ENCODE data around the gene SLC25A13. TPM values are rescaled to one million over a fixed set of nuclear protein-coding genes. Genes with fewer than 3 reads are reported as not detected.

Gene SLC25A13
- polyA plus RNA-seq, 1 of the 3 experiments (the other 2 are of a cell fraction) = 16.0 TPM

DNA sequence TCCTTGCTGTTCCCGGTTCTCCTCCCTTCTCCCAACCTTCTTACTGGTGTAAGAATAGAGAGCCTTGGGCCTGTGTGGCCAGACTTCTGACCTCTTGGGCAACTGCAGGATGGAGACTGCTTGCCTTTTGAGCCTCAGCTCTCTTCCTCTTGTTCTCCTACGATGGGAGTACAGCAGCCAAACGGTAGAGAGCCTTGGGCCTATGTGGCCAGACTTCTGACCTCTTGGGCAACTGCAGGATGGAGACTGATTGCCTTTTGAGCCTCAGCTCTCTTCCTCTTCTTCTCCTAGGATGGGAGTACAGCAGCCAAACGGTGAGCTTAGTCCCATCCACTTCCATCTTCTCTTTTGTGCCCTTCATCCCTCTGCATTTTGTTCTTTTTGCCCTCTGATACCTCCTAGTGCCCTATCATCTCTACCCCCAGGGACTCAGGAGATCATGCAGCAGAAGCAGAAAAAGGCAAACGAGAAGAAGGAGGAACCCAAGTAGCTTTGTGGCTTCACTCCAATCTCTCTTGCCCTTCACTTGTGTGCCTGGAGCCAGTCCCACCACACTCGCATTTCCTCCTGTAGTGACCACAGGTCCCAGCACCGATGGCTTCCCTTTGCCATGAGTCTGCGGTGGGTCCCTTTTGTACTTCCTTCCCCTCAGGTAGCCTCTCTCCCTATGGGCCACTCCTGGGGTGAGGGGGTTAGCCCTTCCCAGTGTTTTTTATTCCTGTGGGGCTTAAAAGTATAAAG is 15.3 kb downstream of the SLC25A13 start:
- Histone ChIP-seq H3K36me3 (replicated peaks in 1 of 2; ENCODE audit: control insufficient read depth in 1 of 2, insufficient read depth in 2 of 2, low read length in 1 of 2) (peaks cover 0 to 4% of the 10 kb centered on the region in 2 experiments), H3K9me3 (no peaks in the 10 kb centered on the region)
- no peak for TF ChIP-seq RCOR1 (IDR thresholded peaks at IDR 0.05; ENCODE audit: low read length)
- TF ChIP-seq JUND (IDR thresholded peaks at IDR 0.05) = no peak
- no peak for TF ChIP-seq FOSL2 (IDR thresholded peaks at IDR 0.05; ENCODE audit: borderline replicate concordance, low read depth)
- no peak for TF ChIP-seq NRF1 (IDR thresholded peaks at IDR 0.05; ENCODE audit: low read depth, low read length)
- TF ChIP-seq REST (IDR thresholded peaks at IDR 0.05; ENCODE audit: low read depth, low read length) = no peak
- TF ChIP-seq, protein P1, sequence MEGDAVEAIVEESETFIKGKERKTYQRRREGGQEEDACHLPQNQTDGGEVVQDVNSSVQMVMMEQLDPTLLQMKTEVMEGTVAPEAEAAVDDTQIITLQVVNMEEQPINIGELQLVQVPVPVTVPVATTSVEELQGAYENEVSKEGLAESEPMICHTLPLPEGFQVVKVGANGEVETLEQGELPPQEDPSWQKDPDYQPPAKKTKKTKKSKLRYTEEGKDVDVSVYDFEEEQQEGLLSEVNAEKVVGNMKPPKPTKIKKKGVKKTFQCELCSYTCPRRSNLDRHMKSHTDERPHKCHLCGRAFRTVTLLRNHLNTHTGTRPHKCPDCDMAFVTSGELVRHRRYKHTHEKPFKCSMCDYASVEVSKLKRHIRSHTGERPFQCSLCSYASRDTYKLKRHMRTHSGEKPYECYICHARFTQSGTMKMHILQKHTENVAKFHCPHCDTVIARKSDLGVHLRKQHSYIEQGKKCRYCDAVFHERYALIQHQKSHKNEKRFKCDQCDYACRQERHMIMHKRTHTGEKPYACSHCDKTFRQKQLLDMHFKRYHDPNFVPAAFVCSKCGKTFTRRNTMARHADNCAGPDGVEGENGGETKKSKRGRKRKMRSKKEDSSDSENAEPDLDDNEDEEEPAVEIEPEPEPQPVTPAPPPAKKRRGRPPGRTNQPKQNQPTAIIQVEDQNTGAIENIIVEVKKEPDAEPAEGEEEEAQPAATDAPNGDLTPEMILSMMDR (IDR thresholded peaks at IDR 0.05) = no peak
- no peak for TF ChIP-seq EZH2phosphoT487 (IDR thresholded peaks at IDR 0.05; ENCODE audit: borderline replicate concordance, low read depth)

GRCh38 chr7:96305915-96306314 is 16.0 kb downstream of the SLC25A13 start:
- peaks cover 47% of the 10 kb centered on the region; the same call in 1 of the 2 replicates for H3K79me2 ChIP-seq (ENCODE audit: insufficient read depth)
- TF ChIP-seq TCF12 (IDR thresholded peaks at IDR 0.05) (no peak), YY1 (IDR thresholded peaks at IDR 0.05; ENCODE audit: low read depth) (no peak), GATA2 (CRISPR knock-in tag; IDR thresholded peaks at IDR 0.05) (no peak), FOSL2 (IDR thresholded peaks at IDR 0.05; ENCODE audit: borderline replicate concordance, low read depth) (no peak), MXI1 (IDR thresholded peaks at IDR 0.05; ENCODE audit: low read depth, low read length) (no peak), RCOR1 (IDR thresholded peaks at IDR 0.05; ENCODE audit: low read length) (no peak), POLR2AphosphoS5 (IDR thresholded peaks at IDR 0.05; ENCODE audit: low read depth, low read length) (no peak), FOXJ3 (CRISPR knock-in tag; IDR thresholded peaks at IDR 0.05) (no peak), EZH2phosphoT487 (IDR thresholded peaks at IDR 0.05; ENCODE audit: borderline replicate concordance, low read depth) (no peak)
- TF ChIP-seq, protein P2, sequence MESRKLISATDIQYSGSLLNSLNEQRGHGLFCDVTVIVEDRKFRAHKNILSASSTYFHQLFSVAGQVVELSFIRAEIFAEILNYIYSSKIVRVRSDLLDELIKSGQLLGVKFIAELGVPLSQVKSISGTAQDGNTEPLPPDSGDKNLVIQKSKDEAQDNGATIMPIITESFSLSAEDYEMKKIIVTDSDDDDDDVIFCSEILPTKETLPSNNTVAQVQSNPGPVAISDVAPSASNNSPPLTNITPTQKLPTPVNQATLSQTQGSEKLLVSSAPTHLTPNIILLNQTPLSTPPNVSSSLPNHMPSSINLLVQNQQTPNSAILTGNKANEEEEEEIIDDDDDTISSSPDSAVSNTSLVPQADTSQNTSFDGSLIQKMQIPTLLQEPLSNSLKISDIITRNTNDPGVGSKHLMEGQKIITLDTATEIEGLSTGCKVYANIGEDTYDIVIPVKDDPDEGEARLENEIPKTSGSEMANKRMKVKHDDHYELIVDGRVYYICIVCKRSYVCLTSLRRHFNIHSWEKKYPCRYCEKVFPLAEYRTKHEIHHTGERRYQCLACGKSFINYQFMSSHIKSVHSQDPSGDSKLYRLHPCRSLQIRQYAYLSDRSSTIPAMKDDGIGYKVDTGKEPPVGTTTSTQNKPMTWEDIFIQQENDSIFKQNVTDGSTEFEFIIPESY (IDR thresholded peaks at IDR 0.05; ENCODE audit: borderline replicate concordance, low read depth) = no peak
- TF ChIP-seq, protein P3, sequence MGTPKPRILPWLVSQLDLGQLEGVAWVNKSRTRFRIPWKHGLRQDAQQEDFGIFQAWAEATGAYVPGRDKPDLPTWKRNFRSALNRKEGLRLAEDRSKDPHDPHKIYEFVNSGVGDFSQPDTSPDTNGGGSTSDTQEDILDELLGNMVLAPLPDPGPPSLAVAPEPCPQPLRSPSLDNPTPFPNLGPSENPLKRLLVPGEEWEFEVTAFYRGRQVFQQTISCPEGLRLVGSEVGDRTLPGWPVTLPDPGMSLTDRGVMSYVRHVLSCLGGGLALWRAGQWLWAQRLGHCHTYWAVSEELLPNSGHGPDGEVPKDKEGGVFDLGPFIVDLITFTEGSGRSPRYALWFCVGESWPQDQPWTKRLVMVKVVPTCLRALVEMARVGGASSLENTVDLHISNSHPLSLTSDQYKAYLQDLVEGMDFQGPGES (IDR thresholded peaks at IDR 0.05; ENCODE audit: low read depth, low read length) = no peak
- TF ChIP-seq, protein P4, sequence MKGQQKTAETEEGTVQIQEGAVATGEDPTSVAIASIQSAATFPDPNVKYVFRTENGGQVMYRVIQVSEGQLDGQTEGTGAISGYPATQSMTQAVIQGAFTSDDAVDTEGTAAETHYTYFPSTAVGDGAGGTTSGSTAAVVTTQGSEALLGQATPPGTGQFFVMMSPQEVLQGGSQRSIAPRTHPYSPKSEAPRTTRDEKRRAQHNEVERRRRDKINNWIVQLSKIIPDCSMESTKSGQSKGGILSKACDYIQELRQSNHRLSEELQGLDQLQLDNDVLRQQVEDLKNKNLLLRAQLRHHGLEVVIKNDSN (IDR thresholded peaks at IDR 0.05; ENCODE audit: borderline replicate concordance, low read depth) = no peak

More for the DNA sequence above, 15.3 kb downstream of the SLC25A13 start:
- ChIA-PET POLR2A (no interaction called here), CTCF (no interaction called here)
- 96% methylated on average over 8 of the region's 8 CpGs for WGBS (ENCODE audit: low lambda C conversion rate)
- Histone ChIP-seq H3K4me1 (ENCODE audit: control insufficient read depth in 1 of 2, insufficient read depth in 2 of 2, low read depth in 1 of 2, low read length in 1 of 2) (peaks cover 13 to 15% of the 10 kb centered on the region in 2 experiments), H3K4me2 (no peak overlapping the region), H3K27ac (ENCODE audit: low read depth in 2 of 2, low read length in 1 of 2) (no peak overlapping the region), H3K9me2 (no peaks in the 10 kb centered on the region), H3K9ac (no peak overlapping the region), H3F3A (replicated peaks; ENCODE audit: insufficient read depth) (peaks cover 26% of the 10 kb centered on the region), H3K4me3 (ENCODE audit: low read depth in 2 of 2, low read length in 1 of 2) (no peak overlapping the region), H3K79me2 (ENCODE audit: insufficient read depth) (peaks cover 49% of the 10 kb centered on the region; the same call in 1 of the 2 replicates), H2AFZ (ENCODE audit: low read depth) (no peak overlapping the region), H4K20me1 (ENCODE audit: insufficient read depth) (peaks cover 89% of the 10 kb centered on the region), H3K27me3 (ENCODE audit: insufficient read depth) (no peaks in the 10 kb centered on the region)
- no peak for DNase-seq

More at GRCh38 chr7:96305915-96306314, 16.0 kb downstream of the SLC25A13 start:
- ChIA-PET CTCF (interaction anchor here (1.1 to 1.5 kb wide), 2 partner anchors 8 to 190 kb away, joined by 3 read pairs; no protein-coding TSS in a partner anchor), POLR2A (no interaction called here)
- Histone ChIP-seq H3K4me2 (no peak overlapping the region), H3K27ac (ENCODE audit: low read depth in 2 of 2, low read length in 1 of 2) (no peak overlapping the region), H3K36me3 (replicated peaks in 1 of 2; ENCODE audit: control insufficient read depth in 1 of 2, insufficient read depth in 2 of 2, low read length in 1 of 2) (peaks cover 0 to 4% of the 10 kb centered on the region in 2 experiments), H2AFZ (ENCODE audit: low read depth) (no peak overlapping the region), H4K20me1 (ENCODE audit: insufficient read depth) (peaks cover 89% of the 10 kb centered on the region), H3F3A (replicated peaks; ENCODE audit: insufficient read depth) (peaks cover 26% of the 10 kb centered on the region), H3K27me3 (ENCODE audit: insufficient read depth) (no peaks in the 10 kb centered on the region), H3K9ac (no peak overlapping the region), H3K4me3 (ENCODE audit: low read depth in 2 of 2, low read length in 1 of 2) (no peak overlapping the region), H3K9me2 (no peaks in the 10 kb centered on the region), H3K9me3 (no peaks in the 10 kb centered on the region), H3K4me1 (ENCODE audit: control insufficient read depth in 1 of 2, insufficient read depth in 2 of 2, low read depth in 1 of 2, low read length in 1 of 2) (peaks cover 13 to 15% of the 10 kb centered on the region in 2 experiments)
- 94% methylated on average over 2 of the region's 2 CpGs for WGBS (ENCODE audit: low lambda C conversion rate)
- no peak for DNase-seq
